H9 (cell line): ENCODE measurements around the gene RBMS3. TPM values are rescaled to one million over a fixed set of nuclear protein-coding genes. Genes with fewer than 3 reads are reported as not detected.

Source experiments
- DNase-seq: peaks from one replicate; pipeline ENCODE4 v3.0.0-alpha.2; 2017
- H2AFZ ChIP-seq: one replicate; pipeline ENCODE4 v1.6.1; 2013; ENCODE audit warnings: mild to moderate bottlenecking, low read length, control low read depth, moderate library complexity
- H2AK5ac ChIP-seq: 2 replicates; pipeline ENCODE4 v1.6.1; 2013; ENCODE audit warnings: low read length, control low read depth, mixed read lengths; ENCODE audit not compliant: insufficient read length
- H2BK120ac ChIP-seq: one replicate; pipeline ENCODE4 v1.6.1; 2013; ENCODE audit warnings: low read depth, mild to moderate bottlenecking, low read length, control low read depth, inconsistent platforms; ENCODE audit not compliant: poor library complexity, severe bottlenecking
- H2BK12ac ChIP-seq: 2 replicates; pipeline ENCODE4 v1.6.1; 2013; ENCODE audit warnings: low read length, control low read depth, mixed read lengths, low read depth; ENCODE audit not compliant: insufficient read length
- H2BK15ac ChIP-seq: 2 replicates; pipeline ENCODE4 v1.6.1; 2013; ENCODE audit warnings: low read depth, low read length, control low read depth
- H2BK20ac ChIP-seq: one replicate; pipeline ENCODE4 v1.6.1; 2013; ENCODE audit warnings: low read depth, mild to moderate bottlenecking, low read length, control low read depth, inconsistent platforms; ENCODE audit not compliant: poor library complexity, severe bottlenecking
- H2BK5ac ChIP-seq: 2 replicates; pipeline ENCODE4 v1.6.1; 2013; ENCODE audit warnings: low read length, control low read depth, mixed read lengths; ENCODE audit not compliant: insufficient read length
- H3K14ac ChIP-seq: 2 replicates; pipeline ENCODE4 v1.6.1; 2013; ENCODE audit warnings: low read length, control low read depth; ENCODE audit not compliant: insufficient read depth
- H3K18ac ChIP-seq: 2 replicates; pipeline ENCODE4 v1.6.1; 2013; ENCODE audit warnings: low read depth, mild to moderate bottlenecking, mixed read lengths, low read length, control low read depth; ENCODE audit not compliant: insufficient read length
- H3K23ac ChIP-seq: 2 replicates; pipeline ENCODE4 v1.6.1; 2013; ENCODE audit warnings: low read length, control low read depth, mixed read lengths, low read depth; ENCODE audit not compliant: insufficient read length
- H3K23me2 ChIP-seq: 2 replicates; pipeline ENCODE4 v1.6.1; 2013; ENCODE audit warnings: low read depth, mild to moderate bottlenecking, mixed read lengths, low read length, control low read depth; ENCODE audit not compliant: insufficient read length, poor library complexity, severe bottlenecking
- H3K27ac ChIP-seq: 2 replicates; pipeline ENCODE4 v1.5.1; 2013; ENCODE audit warnings: low read length, control low read depth, mixed read lengths, low read depth; ENCODE audit not compliant: insufficient read length
- H3K27me3 ChIP-seq: 2 replicates; pipeline ENCODE4 v1.6.1; 2013; ENCODE audit warnings: low read length, control low read depth, inconsistent platforms; ENCODE audit not compliant: insufficient read depth
- H3K4ac ChIP-seq: 2 replicates; pipeline ENCODE4 v1.6.1; 2013; ENCODE audit warnings: low read depth, mild to moderate bottlenecking, control low read depth, inconsistent platforms, low read length, moderate library complexity
- H3K4me1 ChIP-seq: 2 replicates; pipeline ENCODE4 v1.6.1; 2013; ENCODE audit warnings: low read length, control low read depth, inconsistent platforms; ENCODE audit not compliant: insufficient read depth
- H3K4me2 ChIP-seq: 2 replicates; pipeline ENCODE4 v1.6.1; 2013; ENCODE audit warnings: low read length, control low read depth, mixed read lengths; ENCODE audit not compliant: insufficient read length, insufficient read depth
- H3K56ac ChIP-seq: 2 replicates; pipeline ENCODE4 v1.6.1; 2013; ENCODE audit warnings: low read depth, mild to moderate bottlenecking, mixed read lengths, low read length, control low read depth; ENCODE audit not compliant: insufficient read length
- H3K79me1 ChIP-seq: 2 replicates; pipeline ENCODE4 v1.6.1; 2013; ENCODE audit warnings: low read depth, mild to moderate bottlenecking, moderate library complexity, low read length, control low read depth, inconsistent platforms; ENCODE audit not compliant: insufficient read depth, poor library complexity, severe bottlenecking
- H3K79me2 ChIP-seq: 2 replicates; pipeline ENCODE4 v1.6.1; 2013; ENCODE audit warnings: low read length, control low read depth, inconsistent platforms; ENCODE audit not compliant: insufficient read depth
- H3K9ac ChIP-seq: 2 replicates; pipeline ENCODE4 v1.6.1; 2013; ENCODE audit warnings: low read length, control low read depth, mixed read lengths; ENCODE audit not compliant: insufficient read length; ENCODE audit errors: extremely low read depth
- H3K9me3 ChIP-seq: one replicate; pipeline ENCODE4 v1.6.1; 2013; ENCODE audit warnings: low read depth, low read length, inconsistent platforms; ENCODE audit not compliant: control insufficient read depth
- H3T11ph ChIP-seq: one replicate; pipeline ENCODE4 v1.6.1; 2013; ENCODE audit warnings: mild to moderate bottlenecking, low read length, control low read depth, inconsistent platforms
- H4K20me1 ChIP-seq: one replicate; pipeline ENCODE4 v1.6.1; 2013; ENCODE audit not compliant: control insufficient read depth, insufficient read length, insufficient read depth
- H4K5ac ChIP-seq: 2 replicates; pipeline ENCODE4 v1.6.1; 2013; ENCODE audit warnings: low read depth, mild to moderate bottlenecking, mixed read lengths, low read length, control low read depth; ENCODE audit not compliant: insufficient read length
- H4K8ac ChIP-seq: replicated peaks from 2 replicates; pipeline ENCODE4 v1.6.1; 2013; ENCODE audit warnings: low read length, control low read depth, mixed read lengths, low read depth; ENCODE audit not compliant: insufficient read length
- H4K91ac ChIP-seq: 2 replicates; pipeline ENCODE4 v1.6.1; 2013; ENCODE audit warnings: low read depth, mild to moderate bottlenecking, moderate library complexity, mixed read lengths, low read length, control low read depth; ENCODE audit not compliant: insufficient read length
- H3K27ac Mint-ChIP-seq, 3 experiments: 2 replicates in 2 of 3; 3 replicates in 1 of 3; pipeline ENCODE4 v1.8.0; 2020 to 2021; ENCODE audit warnings: mixed read lengths in 3 of 3, mild to moderate bottlenecking in 1 of 3, moderate library complexity in 1 of 3
- H3K27me3 Mint-ChIP-seq: 2 replicates; pipeline ENCODE4 v1.8.0; 2021; ENCODE audit warnings: low read depth, mild to moderate bottlenecking, moderate library complexity, mixed read lengths
- H3K36me3 Mint-ChIP-seq, 3 experiments: 2 replicates in 2 of 3; 3 replicates in 1 of 3; pipeline ENCODE4 v1.8.0; 2020 to 2021; ENCODE audit warnings: low read depth in 3 of 3, mixed read lengths in 3 of 3; ENCODE audit not compliant: insufficient read depth in 1 of 3
- H3K4me1 Mint-ChIP-seq, 2 experiments: 2 replicates each; pipeline ENCODE4 v1.8.0; 2020; ENCODE audit warnings: mixed read lengths in 2 of 2
- H3K4me3 Mint-ChIP-seq, 2 experiments: 2 replicates in 1 of 2; 3 replicates in 1 of 2; pipeline ENCODE4 v1.8.0; 2020 to 2021; ENCODE audit warnings: mild to moderate bottlenecking in 2 of 2, mixed read lengths in 2 of 2, moderate library complexity in 1 of 2
- H3K9me3 Mint-ChIP-seq, 2 experiments: 2 replicates in 1 of 2; 3 replicates in 1 of 2; pipeline ENCODE4 v1.8.0; 2020; ENCODE audit warnings: mild to moderate bottlenecking in 2 of 2, mixed read lengths in 2 of 2, moderate library complexity in 1 of 2
- total RNA-seq: library from RNA; stranded (reverse); gene quantifications from 2 replicates; pipeline ENCODE4 v1.2.1, GENCODE V29; 2021
- TF ChIP-seq, protein P1 (sequence below): fragments of 200-600 bp; sonication (generic); conservative IDR thresholded peaks from 3 replicates; pipeline ENCODE4 v1.8.0; 2021; ENCODE audit warnings: antibody characterized with exemption, mild to moderate bottlenecking

Gene RBMS3
- total RNA-seq, 1 experiment from 2014 or later = 8.1 TPM

DNA sequence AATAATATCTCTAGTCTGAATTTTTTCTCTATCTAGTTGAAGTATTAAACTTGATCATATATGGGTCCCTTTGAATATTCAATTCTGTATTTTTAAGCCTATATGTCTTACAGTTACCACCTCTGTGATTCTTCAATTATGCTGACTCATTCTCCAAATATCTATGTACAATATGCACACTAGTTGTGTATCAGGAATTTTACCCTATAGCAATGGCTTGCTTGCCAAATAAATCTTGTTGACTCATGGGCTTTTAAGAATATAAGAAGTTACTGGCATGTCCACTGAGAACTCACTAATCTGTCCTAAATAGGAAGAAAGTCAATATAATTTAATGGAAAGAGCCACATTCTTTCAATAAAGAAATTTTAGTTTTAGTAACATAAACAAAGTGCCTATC is 656.3 kb downstream of the RBMS3 start:
- no peak overlapping the region for H2AK5ac ChIP-seq
- H4K5ac ChIP-seq = no peak overlapping the region
- H3K4me1 Mint-ChIP-seq = peaks cover 22% of the 10 kb centered on the region in 2 experiments
- H3K79me2 ChIP-seq = no peaks in the 10 kb centered on the region
- H2BK12ac ChIP-seq = no peak overlapping the region
- no peak overlapping the region for H3K4me2 ChIP-seq
- no peaks in the 10 kb centered on the region for H3K9me3 ChIP-seq
- no peaks in the 10 kb centered on the region for H3K79me1 ChIP-seq
- no peak overlapping the region for H3K14ac ChIP-seq
- no peak overlapping the region for H4K91ac ChIP-seq
- no peak overlapping the region for H3K27ac Mint-ChIP-seq
- H3K9me3 Mint-ChIP-seq = no peaks in the 10 kb centered on the region
- H2BK15ac ChIP-seq = no peak overlapping the region
- no peak overlapping the region for H3K4me3 Mint-ChIP-seq
- TF ChIP-seq, protein P1, sequence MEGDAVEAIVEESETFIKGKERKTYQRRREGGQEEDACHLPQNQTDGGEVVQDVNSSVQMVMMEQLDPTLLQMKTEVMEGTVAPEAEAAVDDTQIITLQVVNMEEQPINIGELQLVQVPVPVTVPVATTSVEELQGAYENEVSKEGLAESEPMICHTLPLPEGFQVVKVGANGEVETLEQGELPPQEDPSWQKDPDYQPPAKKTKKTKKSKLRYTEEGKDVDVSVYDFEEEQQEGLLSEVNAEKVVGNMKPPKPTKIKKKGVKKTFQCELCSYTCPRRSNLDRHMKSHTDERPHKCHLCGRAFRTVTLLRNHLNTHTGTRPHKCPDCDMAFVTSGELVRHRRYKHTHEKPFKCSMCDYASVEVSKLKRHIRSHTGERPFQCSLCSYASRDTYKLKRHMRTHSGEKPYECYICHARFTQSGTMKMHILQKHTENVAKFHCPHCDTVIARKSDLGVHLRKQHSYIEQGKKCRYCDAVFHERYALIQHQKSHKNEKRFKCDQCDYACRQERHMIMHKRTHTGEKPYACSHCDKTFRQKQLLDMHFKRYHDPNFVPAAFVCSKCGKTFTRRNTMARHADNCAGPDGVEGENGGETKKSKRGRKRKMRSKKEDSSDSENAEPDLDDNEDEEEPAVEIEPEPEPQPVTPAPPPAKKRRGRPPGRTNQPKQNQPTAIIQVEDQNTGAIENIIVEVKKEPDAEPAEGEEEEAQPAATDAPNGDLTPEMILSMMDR = no peak
- H3K4me1 ChIP-seq = peaks cover 4% of the 10 kb centered on the region; the same call in 1 of the 2 replicates
- no peak overlapping the region for H3T11ph ChIP-seq
- H4K8ac ChIP-seq = no peak overlapping the region
- H3K4ac ChIP-seq = no peak overlapping the region
- H3K36me3 Mint-ChIP-seq = no peaks in the 10 kb centered on the region
- H3K27ac ChIP-seq = no peak overlapping the region
- no peak overlapping the region for H2BK120ac ChIP-seq
- no peaks in the 10 kb centered on the region for H3K27me3 ChIP-seq
- H3K9ac ChIP-seq = no peak overlapping the region
- no peak overlapping the region for H3K23ac ChIP-seq
- no peaks in the 10 kb centered on the region for H3K23me2 ChIP-seq
- H4K20me1 ChIP-seq = no peaks in the 10 kb centered on the region
- no peak overlapping the region for H2BK20ac ChIP-seq
- no peak overlapping the region for H3K18ac ChIP-seq
- no peak overlapping the region for H2AFZ ChIP-seq
- no peak for DNase-seq
- no peak overlapping the region for H2BK5ac ChIP-seq
- no peak overlapping the region for H3K56ac ChIP-seq
- no peaks in the 10 kb centered on the region for H3K27me3 Mint-ChIP-seq
